ENCODE data around the gene MLH3.

MLH3 gene

DNA sequence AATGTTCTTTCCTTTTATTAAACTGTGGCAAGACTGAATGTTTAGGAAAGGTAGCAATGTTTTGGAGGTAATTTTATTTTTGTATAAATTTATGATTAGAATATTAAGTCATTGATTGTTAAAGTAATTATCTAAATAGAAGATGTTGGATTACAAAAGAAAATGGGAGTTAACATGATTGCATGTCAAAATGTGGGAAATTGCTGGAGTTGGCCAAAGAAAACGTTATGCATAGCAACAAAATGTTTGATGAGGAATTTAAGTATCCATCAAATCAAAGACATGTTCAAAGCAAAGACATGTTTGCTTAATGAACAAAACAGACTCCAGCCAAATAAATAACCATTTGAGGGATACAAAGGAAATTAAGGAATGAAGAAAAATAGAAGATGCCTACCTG, 3.2 kb upstream of the MLH3 start:
- TF ChIP-seq, protein P1, sequence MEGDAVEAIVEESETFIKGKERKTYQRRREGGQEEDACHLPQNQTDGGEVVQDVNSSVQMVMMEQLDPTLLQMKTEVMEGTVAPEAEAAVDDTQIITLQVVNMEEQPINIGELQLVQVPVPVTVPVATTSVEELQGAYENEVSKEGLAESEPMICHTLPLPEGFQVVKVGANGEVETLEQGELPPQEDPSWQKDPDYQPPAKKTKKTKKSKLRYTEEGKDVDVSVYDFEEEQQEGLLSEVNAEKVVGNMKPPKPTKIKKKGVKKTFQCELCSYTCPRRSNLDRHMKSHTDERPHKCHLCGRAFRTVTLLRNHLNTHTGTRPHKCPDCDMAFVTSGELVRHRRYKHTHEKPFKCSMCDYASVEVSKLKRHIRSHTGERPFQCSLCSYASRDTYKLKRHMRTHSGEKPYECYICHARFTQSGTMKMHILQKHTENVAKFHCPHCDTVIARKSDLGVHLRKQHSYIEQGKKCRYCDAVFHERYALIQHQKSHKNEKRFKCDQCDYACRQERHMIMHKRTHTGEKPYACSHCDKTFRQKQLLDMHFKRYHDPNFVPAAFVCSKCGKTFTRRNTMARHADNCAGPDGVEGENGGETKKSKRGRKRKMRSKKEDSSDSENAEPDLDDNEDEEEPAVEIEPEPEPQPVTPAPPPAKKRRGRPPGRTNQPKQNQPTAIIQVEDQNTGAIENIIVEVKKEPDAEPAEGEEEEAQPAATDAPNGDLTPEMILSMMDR (IDR thresholded peaks at IDR 0.05; ENCODE audit: low read depth, low read length): no peak
- H3K4me3 ChIP-seq (ENCODE audit: low read depth, low read length): no peak overlapping the region

DNA sequence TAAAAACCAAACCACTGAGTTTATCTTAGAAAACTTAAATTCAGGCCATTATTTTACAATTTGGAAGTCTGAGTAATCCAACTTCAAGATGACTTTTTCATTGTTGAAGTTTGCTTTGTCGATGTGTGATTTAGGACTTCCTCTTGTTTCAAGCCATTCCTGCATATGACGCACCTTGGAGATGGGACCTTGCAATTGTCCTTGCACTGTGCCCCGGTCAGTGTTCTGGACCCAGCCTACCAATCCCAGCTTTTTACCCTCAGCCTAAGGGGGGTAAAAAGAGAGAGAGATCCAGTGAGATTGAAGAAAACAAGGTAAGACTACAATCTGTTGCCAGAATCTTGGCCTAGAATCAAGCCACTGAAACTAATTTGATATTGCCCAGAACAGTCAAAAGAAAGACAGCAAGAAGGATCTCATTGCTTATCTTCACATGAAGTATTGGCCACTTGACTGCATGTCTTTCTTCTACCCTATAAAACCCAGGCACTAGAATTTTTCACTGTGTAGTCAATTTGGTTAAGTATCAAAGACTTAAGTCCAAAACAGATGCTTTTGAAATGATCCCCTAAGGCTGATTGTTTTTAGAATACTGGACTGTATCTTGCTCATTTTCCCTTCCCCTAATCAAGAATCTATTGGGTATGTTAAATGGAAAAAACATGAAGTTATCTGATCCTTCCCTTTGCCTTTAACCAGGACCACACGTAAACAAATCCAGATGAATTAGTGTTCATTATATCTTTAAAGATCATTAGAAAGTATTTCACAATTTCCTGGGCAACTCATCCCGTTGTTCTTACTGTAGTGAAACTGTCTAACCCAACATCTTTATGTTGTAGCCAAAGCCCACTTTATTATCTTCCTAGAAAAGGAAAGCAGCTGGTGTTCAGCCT, 2.4 kb upstream of the MLH3 start:
- TF ChIP-seq, protein P1 (IDR thresholded peaks at IDR 0.05; ENCODE audit: low read depth, low read length): no peak
- H3K4me3 ChIP-seq (ENCODE audit: low read depth, low read length): no peak overlapping the region

DNA sequence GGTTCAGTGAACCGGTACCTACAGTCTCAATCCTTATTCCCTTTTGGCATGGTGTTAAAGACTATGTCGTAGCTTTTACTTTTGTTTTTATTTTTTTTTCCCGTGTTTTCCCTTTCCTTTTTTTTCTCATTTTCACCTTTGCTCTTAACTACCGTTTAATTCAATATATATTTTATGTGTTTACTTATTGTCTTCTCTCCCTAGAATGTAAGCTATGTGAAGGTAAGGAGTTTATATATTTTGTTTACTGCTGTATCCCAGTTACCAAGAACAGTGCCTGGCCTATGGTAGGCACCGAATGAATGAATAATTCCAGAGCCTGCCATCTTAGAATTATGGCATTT, 261 bp upstream of the MLH3 start:
- TF ChIP-seq, protein P1 (IDR thresholded peaks at IDR 0.05; ENCODE audit: low read depth, low read length): no peak

DNA sequence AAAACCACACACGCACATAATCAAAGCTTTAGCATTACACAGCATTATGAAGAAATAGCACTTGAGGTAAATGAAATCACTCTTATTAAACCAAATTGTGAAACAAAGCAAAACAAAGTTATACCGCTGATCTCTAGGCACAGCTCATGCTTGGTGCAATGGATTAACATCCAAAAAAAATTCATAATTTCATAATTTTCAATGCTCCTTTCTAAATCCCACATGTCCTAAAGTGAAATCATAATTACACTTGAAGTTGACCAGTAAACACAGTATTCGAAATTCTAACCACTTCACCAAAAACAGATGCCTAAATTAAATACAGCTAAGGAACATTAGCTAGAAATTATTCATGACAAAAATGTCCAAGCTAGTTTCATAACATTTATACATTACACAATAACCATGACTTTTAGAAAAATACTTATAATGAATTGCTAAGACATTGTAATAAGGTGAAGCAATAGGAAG, 1.5 kb downstream of the MLH3 start:
- no peak overlapping the region for H3K4me3 ChIP-seq (ENCODE audit: low read depth, low read length)
- TF ChIP-seq, protein P1 (IDR thresholded peaks at IDR 0.05; ENCODE audit: low read depth, low read length): no peak

More for the DNA sequence above, 261 bp upstream of the MLH3 start:
- peak overlapping the region; percentile 60 for H3K4me3 ChIP-seq (ENCODE audit: low read depth, low read length)

DNA sequence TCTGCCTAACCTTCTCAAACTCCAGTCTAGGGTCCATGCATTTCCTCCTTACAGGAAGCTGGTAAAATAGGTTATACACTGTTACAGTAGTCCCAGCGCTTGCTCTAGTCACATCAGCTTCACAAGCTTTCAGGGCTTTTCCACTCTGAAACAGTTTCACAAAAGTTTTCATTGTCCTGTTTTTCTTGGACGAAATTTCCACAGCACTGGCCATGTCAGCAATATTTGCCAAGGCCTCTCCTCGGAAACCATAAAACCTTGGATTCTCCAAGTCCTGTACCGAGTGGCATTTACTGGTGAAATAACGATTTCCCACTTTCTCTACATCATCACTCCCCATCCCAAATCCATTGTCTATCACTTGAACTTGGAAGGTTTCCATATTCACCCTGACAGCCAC, 2.1 kb downstream of the MLH3 start:
- no peak overlapping the region for H3K4me3 ChIP-seq (ENCODE audit: low read depth, low read length)
- TF ChIP-seq, protein P1 (IDR thresholded peaks at IDR 0.05; ENCODE audit: low read depth, low read length): no peak

DNA sequence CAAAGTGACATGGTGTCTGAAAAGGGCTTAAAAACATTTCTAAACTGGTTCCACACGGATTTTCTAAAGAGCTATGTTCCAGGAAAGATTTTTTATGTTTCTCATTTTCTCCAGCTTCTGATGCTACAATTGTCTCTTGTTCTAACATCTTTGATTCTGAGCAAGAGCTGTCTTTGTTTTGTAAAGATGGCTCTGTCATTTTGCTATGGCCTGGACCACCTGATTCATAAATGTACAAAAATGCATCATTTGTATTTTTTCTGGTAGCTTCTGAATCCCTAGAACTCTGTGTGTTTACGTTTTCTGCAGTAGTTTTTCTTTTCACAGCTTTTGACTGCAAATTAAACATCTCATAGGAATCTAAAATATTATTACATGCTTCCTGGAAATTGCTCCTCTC, 3.2 kb downstream of the MLH3 start:
- TF ChIP-seq, protein P1 (IDR thresholded peaks at IDR 0.05; ENCODE audit: low read depth, low read length): no peak
- no peak overlapping the region for H3K4me3 ChIP-seq (ENCODE audit: low read depth, low read length)

DNA sequence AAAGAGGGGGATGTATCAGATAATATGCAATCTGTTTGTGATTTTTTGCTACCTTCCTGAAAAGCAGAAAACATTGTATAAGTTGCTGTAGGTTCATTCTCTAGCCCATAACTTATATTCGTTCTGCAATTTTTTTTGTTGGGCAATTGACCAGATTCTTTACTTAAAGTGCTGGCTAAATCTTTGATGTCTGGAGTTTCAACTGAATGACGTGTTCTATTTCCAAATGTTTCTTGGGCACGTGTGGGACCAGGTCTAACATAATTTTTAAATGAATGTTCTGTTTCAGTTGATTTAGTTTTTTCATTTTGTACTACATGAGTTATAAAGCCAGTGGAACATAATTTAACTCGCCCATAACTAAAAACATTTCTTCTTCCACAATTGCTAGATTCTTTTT, 3.8 kb downstream of the MLH3 start:
- no peak overlapping the region for H3K4me3 ChIP-seq (ENCODE audit: low read depth, low read length)
- TF ChIP-seq, protein P1 (IDR thresholded peaks at IDR 0.05; ENCODE audit: low read depth, low read length): no peak

All from WI38 (cell line).